Activated CD8-positive, alpha-beta T cell treated with anti-CD3 and anti-CD28 coated beads for 36 hours (primary cell): ENCODE measurements around the gene DFFB. TPM values are rescaled to one million over a fixed set of nuclear protein-coding genes. Genes with fewer than 3 reads are reported as not detected.

ENCODE experiments used
- ATAC-seq: fragments of 200-7000 bp; cut with Tn5 transposase; one replicate; pipeline ENCODE4 v1.10.0; 2021; ENCODE audit warnings: mild to moderate bottlenecking, moderate library complexity
- CTCF ChIA-PET: fragments of 350-600 bp; sonication (Branson Sonifier 250); formaldehyde crosslinking; loops from one replicate; lab custom pipeline; 2021; ENCODE audit warnings: antibody characterized with exemption; lab: Charles Lee
- POLR2A ChIA-PET: fragments of 350-600 bp; sonication (Branson Sonifier 250); formaldehyde crosslinking; loops from one replicate; lab custom pipeline; 2021; ENCODE audit warnings: antibody characterized with exemption; lab: Charles Lee
- DNase-seq: peaks from one replicate; pipeline ENCODE4 v3.0.0-alpha.2; 2020
- H3K27ac Mint-ChIP-seq: one replicate; pipeline ENCODE4 v1.8.0; 2021; ENCODE audit warnings: mild to moderate bottlenecking, mixed read lengths
- H3K27me3 Mint-ChIP-seq: one replicate; pipeline ENCODE4 v1.8.0; 2021; ENCODE audit warnings: mixed read lengths
- H3K36me3 Mint-ChIP-seq: one replicate; pipeline ENCODE4 v1.8.0; 2021; ENCODE audit warnings: low read depth, mixed read lengths
- H3K4me1 Mint-ChIP-seq: one replicate; pipeline ENCODE4 v1.8.0; 2021; ENCODE audit warnings: low read depth, mixed read lengths
- H3K4me3 Mint-ChIP-seq: one replicate; pipeline ENCODE4 v1.8.0; 2021; ENCODE audit warnings: mild to moderate bottlenecking, moderate library complexity, mixed read lengths
- H3K9me3 Mint-ChIP-seq: one replicate; pipeline ENCODE4 v1.8.0; 2021; ENCODE audit warnings: mixed read lengths
- intact Hi-C: fragments of 100-400 bp; cut with micrococcal nuclease; formaldehyde crosslinking; loops from one replicate; pipeline ENCODE4 v1.10.0; 2022
- total RNA-seq, 2 experiments: library from RNA; stranded (reverse); gene quantifications; one replicate each; pipeline ENCODE4 v1.2.3, GENCODE V29; 2021
- TF ChIP-seq, protein P1 (sequence below): fragments of 200-600 bp; IDR thresholded peaks from one replicate; pipeline ENCODE4 v1.8.0; 2022; ENCODE audit warnings: antibody characterized with exemption, mild to moderate bottlenecking

Gene DFFB
- total RNA-seq, 2 experiments from 2014 or later: 9.3 to 9.7 TPM

DNA sequence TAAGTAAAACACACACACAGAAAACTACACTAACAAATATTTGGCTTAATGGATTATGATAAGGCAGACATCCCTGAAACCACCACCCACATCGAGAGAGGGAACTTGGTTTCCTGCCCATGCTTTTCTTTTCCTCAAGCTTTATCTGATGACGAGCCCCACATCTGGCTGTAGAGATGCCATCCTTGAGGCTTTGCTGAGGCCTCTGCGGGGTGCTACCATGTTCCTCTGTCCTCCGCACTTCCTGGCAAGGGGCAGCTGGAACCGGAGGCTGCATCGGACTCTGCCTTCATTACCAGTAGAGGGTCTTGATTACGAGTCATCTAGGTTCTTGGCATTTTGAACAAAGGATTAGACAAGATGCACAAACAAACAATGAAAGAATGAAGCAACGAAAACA is 64.5 kb downstream of the DFFB start:
- Mint-ChIP-seq H3K4me3 (no peak overlapping the region), H3K4me1 (peaks cover 12% of the 10 kb centered on the region), H3K27ac (no peak overlapping the region), H3K9me3 (no peaks in the 10 kb centered on the region), H3K36me3 (no peaks in the 10 kb centered on the region), H3K27me3 (peaks cover 1% of the 10 kb centered on the region)
- intact Hi-C loops: no loop called here
- TF ChIP-seq, protein P1, sequence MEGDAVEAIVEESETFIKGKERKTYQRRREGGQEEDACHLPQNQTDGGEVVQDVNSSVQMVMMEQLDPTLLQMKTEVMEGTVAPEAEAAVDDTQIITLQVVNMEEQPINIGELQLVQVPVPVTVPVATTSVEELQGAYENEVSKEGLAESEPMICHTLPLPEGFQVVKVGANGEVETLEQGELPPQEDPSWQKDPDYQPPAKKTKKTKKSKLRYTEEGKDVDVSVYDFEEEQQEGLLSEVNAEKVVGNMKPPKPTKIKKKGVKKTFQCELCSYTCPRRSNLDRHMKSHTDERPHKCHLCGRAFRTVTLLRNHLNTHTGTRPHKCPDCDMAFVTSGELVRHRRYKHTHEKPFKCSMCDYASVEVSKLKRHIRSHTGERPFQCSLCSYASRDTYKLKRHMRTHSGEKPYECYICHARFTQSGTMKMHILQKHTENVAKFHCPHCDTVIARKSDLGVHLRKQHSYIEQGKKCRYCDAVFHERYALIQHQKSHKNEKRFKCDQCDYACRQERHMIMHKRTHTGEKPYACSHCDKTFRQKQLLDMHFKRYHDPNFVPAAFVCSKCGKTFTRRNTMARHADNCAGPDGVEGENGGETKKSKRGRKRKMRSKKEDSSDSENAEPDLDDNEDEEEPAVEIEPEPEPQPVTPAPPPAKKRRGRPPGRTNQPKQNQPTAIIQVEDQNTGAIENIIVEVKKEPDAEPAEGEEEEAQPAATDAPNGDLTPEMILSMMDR: no peak
- ATAC-seq (no peak), DNase-seq (no peak)
- CTCF ChIA-PET: no interaction called here
- POLR2A ChIA-PET: no interaction called here

DNA sequence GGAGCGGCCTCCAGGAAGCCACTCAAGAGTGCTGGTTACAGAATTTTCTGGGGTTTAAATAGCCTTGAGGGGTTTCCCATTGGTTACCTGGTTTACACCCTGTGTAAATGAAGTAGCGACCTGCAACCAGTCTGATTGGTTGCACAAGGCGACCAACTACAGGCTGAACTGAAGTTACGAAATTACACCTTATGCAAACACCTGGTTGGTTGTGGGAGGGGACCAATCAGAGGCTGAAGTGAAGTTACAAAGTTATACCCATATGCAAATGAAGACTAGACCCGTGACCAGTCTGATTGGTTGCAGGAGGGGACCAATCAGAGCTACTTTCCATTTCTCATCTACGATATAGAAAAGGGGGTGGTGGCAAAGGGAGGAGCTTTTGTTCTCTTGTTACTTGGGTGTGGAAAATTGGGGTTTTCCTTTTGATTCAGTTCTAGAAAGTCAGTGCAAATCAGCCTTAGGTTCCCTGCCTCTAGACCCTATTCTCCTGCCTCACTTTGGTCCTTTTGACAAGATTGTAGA is 65.0 kb downstream of the DFFB start:
- no peaks in the 10 kb centered on the region for H3K36me3 Mint-ChIP-seq
- CTCF ChIA-PET: no interaction called here
- H3K27ac Mint-ChIP-seq: no peak overlapping the region
- no peaks in the 10 kb centered on the region for H3K9me3 Mint-ChIP-seq
- TF ChIP-seq, protein P1: no peak
- H3K27me3 Mint-ChIP-seq: peaks cover 1% of the 10 kb centered on the region
- peak; percentile 67 for ATAC-seq
- POLR2A ChIA-PET: no interaction called here
- peaks cover 12% of the 10 kb centered on the region for H3K4me1 Mint-ChIP-seq
- no peak overlapping the region for H3K4me3 Mint-ChIP-seq
- intact Hi-C loops: no loop called here
- peak; percentile 26 for DNase-seq

DNA sequence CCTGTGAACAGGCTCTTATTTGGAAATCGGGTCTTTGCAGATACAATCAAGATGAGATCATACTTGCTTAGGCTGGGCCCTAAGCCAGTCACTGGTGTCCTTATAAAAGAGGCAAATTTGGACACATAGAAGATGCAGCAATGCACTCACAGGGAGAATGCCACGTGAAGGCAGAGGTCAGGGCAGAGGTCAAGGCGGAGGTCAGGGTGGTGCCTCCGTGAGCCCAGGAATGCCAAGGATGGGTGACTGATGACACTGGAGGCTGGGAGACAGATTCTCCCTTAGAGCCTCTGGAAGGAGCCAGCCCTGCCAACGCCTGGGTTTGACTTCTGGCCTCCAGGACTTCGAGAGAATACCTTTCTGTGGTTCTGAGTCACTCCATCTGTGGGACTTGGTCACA is 65.6 kb downstream of the DFFB start:
- intact Hi-C loops: no loop called here
- peak; percentile 24 for ATAC-seq
- no peak for DNase-seq
- Mint-ChIP-seq H3K4me3 (no peak overlapping the region), H3K27ac (no peak overlapping the region), H3K4me1 (peaks cover 12% of the 10 kb centered on the region), H3K36me3 (no peaks in the 10 kb centered on the region), H3K9me3 (no peaks in the 10 kb centered on the region), H3K27me3 (peaks cover 1% of the 10 kb centered on the region)
- TF ChIP-seq, protein P1: no peak
- ChIA-PET POLR2A (no interaction called here), CTCF (no interaction called here)

DNA sequence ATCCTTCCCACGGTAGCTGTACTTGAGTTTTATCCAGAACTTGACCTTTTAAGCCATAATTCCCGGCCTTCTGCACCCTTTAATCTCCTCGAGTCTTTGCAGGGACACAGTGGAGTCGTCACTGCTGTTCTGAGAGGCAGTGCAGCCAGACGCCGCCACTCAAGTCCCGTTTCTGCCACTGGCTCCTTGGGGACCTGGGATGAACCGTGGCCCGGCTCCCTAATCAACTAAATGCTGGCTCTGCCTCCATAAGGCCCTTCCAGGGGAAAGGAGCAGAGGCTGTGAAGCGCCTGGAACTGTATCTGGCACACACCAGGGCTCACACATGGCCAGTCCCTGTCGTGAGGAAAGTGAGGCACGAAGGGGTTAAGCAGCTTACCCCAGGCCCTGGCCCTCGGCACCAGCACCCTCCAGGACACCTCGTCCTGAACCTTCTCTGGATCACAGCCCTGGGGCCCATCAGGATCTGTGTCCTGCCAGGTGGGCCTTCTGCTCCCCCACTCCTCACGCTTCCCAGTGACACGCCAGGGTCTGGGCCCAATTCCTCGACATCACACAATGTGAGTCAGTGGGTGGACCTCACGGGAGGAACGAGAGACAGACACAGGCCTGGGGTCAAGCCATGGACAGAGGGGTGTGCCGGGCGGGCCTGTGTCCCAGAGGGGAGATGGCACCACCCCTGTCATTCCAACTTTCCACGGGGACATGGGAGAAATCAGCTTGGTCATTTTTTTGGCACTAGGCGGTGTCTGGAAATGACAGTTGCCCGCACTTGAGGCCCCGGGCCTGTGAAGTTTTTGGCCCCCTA is 66.3 kb downstream of the DFFB start:
- no peaks in the 10 kb centered on the region for H3K36me3 Mint-ChIP-seq
- no peak overlapping the region for H3K4me3 Mint-ChIP-seq
- H3K27me3 Mint-ChIP-seq: peaks cover 1% of the 10 kb centered on the region
- TF ChIP-seq, protein P1: no peak
- H3K27ac Mint-ChIP-seq: no peak overlapping the region
- peaks cover 12% of the 10 kb centered on the region for H3K4me1 Mint-ChIP-seq
- ATAC-seq (no peak), DNase-seq (no peak)
- ChIA-PET CTCF (no interaction called here), POLR2A (no interaction called here)
- H3K9me3 Mint-ChIP-seq: no peaks in the 10 kb centered on the region
- intact Hi-C loops: no loop called here

DNA sequence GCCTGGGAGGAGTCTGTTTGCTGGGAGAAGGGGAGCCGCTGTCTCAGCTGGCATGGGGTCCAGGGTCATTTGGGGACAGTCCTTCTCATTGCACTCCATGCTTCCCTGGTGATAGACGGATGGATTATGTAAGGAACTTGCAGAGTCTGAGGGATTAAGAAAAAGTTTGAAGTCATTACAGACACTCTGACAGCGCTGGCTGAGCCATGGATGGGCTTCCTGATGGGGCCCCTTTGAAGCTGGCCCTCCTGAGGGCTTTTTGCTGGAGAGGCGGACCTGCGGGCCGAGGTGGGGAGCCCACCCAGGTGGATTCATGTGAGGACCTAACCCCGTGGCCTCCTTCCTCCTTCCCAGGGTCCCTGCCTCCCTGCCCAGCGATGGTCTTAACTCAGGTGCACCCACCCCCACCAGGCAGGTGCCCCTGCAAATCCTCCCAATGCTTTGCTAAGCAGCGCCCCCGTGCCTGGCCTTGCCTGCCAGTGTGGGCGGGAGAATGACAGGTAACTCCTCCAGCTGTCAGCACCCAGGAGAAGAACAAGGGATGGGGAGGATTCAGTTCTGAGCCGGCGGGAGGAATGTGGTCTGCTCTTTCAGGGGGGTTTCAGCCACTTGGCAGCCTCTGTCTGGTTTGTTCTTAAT is 67.0 kb downstream of the DFFB start:
- Mint-ChIP-seq H3K27me3 (peaks cover 1% of the 10 kb centered on the region), H3K9me3 (peaks cover 1% of the 10 kb centered on the region), H3K36me3 (no peaks in the 10 kb centered on the region), H3K27ac (no peak overlapping the region), H3K4me1 (peaks cover 12% of the 10 kb centered on the region), H3K4me3 (no peak overlapping the region)
- ATAC-seq (no peak), DNase-seq (no peak)
- TF ChIP-seq, protein P1: no peak
- intact Hi-C loops: no loop called here
- ChIA-PET CTCF (no interaction called here), POLR2A (interaction anchor here (0.5 kb wide), 1 partner anchor 19 kb away, joined by 5 read pairs; no protein-coding TSS in a partner anchor)
